Activated T-cell treated with anti-CD3 and anti-CD28 coated beads, Interleukin-2, amount 50 U/mL, for 24 hours (primary cell): Measurements from ENCODE around the gene RCC1.
A peak's percentile ranks its signal among the peaks of the same experiment; 100 is the strongest.
"Not testable (repeated sequence)": the region's sequence is repeated elsewhere in the genome, so short reads cannot be mapped to it uniquely, and the experiment has no call there.

Experiments
- DNase-seq: peaks from one replicate; pipeline ENCODE4 v3.0.0-alpha.2; 2020
- H3K27ac Mint-ChIP-seq: 2 replicates; pipeline ENCODE4 v1.8.0; 2020; ENCODE audit warnings: mild to moderate bottlenecking, mixed read lengths
- H3K27me3 Mint-ChIP-seq: 2 replicates; pipeline ENCODE4 v1.8.0; 2020; ENCODE audit warnings: mixed read lengths
- H3K36me3 Mint-ChIP-seq: 2 replicates; pipeline ENCODE4 v1.8.0; 2020; ENCODE audit warnings: low read depth, mixed read lengths
- H3K4me1 Mint-ChIP-seq: 2 replicates; pipeline ENCODE4 v1.8.0; 2020; ENCODE audit warnings: low read depth, mixed read lengths
- H3K4me3 Mint-ChIP-seq: 2 replicates; pipeline ENCODE4 v1.8.0; 2020; ENCODE audit warnings: mild to moderate bottlenecking, moderate library complexity, mixed read lengths
- H3K9me3 Mint-ChIP-seq: 2 replicates; pipeline ENCODE4 v1.8.0; 2020; ENCODE audit warnings: mixed read lengths

The RCC1 gene, protein sequence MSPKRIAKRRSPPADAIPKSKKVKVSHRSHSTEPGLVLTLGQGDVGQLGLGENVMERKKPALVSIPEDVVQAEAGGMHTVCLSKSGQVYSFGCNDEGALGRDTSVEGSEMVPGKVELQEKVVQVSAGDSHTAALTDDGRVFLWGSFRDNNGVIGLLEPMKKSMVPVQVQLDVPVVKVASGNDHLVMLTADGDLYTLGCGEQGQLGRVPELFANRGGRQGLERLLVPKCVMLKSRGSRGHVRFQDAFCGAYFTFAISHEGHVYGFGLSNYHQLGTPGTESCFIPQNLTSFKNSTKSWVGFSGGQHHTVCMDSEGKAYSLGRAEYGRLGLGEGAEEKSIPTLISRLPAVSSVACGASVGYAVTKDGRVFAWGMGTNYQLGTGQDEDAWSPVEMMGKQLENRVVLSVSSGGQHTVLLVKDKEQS

DNA sequence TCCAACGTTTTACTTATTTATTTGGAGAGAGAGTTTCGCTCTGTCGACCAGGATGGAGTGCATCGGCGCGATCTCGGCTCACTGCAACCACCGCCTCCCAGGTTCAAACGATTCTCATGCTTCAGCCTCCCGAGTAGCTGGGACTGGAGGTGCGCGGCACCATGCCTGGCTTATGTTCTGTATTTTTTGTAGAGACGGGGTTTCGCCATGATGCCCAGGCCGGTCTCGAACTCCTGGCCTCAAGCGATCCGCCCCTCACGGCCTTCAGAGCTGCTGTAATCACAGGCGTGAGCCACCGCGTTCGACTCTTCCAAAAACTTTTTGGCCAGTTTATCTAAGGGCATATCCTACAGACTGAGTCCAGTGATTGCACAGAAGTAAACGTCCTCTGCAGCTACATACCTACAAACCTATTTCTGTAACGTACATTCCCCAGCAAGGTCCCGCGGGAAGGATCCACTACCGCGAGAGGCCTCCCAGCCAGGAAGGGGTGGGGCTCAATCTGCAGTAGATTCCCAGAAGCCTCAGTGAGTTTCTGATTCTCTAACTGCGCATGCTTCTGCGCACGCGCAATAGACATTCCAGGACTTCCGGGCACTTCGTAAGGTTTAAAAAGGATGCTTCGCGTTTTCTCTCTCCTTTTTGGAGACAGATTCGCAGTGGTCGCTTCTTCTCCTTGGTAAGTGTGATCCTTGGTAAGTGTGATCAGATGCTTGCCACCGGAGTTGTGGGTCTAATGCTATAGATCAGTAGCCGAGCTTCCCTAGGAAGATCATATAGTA, at the start of gene RCC1:
Gene RCC1, plus strand, starts transcription at position 638 of the 782 bp plus-strand sequence. CDS start 23,824 bp downstream, outside the sequence.
- peak within 1 kb of the TSS; percentile 96 for H3K4me3 Mint-ChIP-seq
- H3K9me3 Mint-ChIP-seq, result no peaks in the 10 kb centered on the region
- DNase-seq, result peak; percentile 92
- peaks cover 55% of the 10 kb centered on the region for H3K36me3 Mint-ChIP-seq
- H3K4me1 Mint-ChIP-seq, result peaks cover 32% of the 10 kb centered on the region
- peaks cover 2% of the 10 kb centered on the region for H3K27me3 Mint-ChIP-seq
- H3K27ac Mint-ChIP-seq, result peak within 1 kb of the TSS; percentile 100

DNA sequence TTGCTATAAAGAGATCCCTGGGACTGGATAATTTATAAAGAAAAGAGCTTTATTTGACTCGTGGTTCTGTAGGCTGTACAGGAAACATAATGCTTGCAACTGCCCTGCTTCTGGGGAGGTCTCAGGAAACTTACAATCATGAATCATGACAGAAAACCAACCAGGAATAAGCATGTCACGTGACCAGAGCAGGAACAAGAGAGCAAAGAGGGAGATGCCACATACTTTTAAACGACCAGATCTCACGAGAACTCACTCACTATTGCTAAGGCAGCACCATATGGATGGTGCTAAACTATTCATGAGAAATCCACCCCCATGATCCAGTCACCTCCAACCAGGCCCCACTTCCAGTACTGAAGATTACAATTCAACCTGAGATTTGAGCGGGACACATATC, 49.8 kb upstream of the RCC1 start:
- no peak for DNase-seq

DNA sequence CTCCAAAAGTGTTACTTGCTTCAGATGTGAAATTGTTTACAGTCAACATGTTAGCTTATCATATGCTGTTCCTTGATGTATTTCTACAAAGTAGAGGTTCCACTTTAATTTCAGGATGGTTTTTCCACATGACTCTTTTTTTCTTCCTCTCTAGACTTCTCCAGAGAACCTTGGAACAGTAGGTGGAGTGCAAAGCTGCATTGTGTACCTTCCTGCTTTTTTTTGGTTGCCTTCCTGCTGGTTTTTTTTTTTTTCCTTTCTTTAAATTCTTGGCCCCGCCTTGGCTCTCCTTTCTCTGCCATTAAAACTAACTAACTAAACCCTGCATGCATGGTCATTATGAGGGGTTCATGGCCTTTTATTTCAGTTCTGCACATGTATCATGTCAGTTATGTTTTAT, 48.2 kb upstream of the RCC1 start:
- no peak for DNase-seq
- Mint-ChIP-seq H3K27me3 (no peaks in the 10 kb centered on the region), H3K9me3 (no peaks in the 10 kb centered on the region), H3K27ac (no peak overlapping the region), H3K4me1 (peaks cover 19% of the 10 kb centered on the region), H3K36me3 (peaks cover 39% of the 10 kb centered on the region), H3K4me3 (no peak overlapping the region)

More for the DNA sequence above, 49.8 kb upstream of the RCC1 start:
- Mint-ChIP-seq H3K36me3 (peaks cover 36% of the 10 kb centered on the region), H3K27me3 (no peaks in the 10 kb centered on the region), H3K27ac (peak overlapping the region; percentile 67), H3K9me3 (no peaks in the 10 kb centered on the region), H3K4me1 (peaks cover 12% of the 10 kb centered on the region), H3K4me3 (no peak overlapping the region)

DNA sequence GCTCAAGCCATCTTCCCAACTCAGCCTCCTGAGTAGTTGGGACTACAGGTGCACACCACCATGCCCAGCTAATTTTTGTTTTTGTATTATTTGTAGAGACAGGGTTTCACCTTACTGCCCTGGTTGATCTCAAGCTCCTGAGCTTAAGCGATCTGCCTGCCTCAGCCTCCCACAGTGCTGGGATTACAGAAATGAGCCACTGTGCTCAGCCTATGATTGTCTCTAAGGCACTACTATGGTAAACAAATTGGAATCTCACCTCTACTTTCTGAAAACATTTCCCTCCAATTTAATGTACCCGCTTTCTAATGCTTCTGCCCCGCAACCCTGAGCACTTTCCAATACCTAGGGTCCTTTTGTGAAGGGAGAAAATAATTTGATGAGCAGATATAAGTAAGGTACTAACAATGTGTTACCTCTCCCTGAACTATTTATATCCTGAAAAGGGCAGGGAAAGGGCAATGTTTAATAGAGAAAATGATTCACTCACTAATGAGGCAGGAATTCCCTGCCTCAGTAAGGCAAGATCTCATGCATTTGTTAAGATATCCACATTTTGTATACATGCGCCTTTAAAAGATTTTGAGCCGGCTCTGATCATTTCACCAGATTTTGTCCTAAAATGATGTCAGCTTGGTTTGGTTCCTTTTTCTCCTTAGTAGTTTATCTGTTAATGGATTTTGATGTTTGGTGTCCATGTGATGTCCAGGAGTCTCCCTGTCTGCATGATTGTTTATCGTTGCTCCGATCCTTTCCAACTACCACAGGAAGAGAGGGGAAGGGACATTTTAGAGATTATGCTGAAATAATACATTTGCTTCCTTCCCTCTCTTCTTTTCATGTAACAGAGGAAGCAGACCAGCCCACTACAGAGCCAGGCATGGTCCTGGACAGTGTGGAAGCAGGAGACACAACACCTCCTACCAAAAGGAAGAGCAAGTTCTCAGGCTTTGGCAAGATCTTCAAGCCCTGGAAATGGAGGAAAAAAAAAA, 47.3 kb upstream of the RCC1 start:
- H3K27ac Mint-ChIP-seq, result no peak overlapping the region
- H3K36me3 Mint-ChIP-seq, result peaks cover 39% of the 10 kb centered on the region
- no peak overlapping the region for H3K4me3 Mint-ChIP-seq
- no peaks in the 10 kb centered on the region for H3K27me3 Mint-ChIP-seq
- DNase-seq, result no peak
- H3K9me3 Mint-ChIP-seq, result no peaks in the 10 kb centered on the region
- peaks cover 19% of the 10 kb centered on the region for H3K4me1 Mint-ChIP-seq

DNA sequence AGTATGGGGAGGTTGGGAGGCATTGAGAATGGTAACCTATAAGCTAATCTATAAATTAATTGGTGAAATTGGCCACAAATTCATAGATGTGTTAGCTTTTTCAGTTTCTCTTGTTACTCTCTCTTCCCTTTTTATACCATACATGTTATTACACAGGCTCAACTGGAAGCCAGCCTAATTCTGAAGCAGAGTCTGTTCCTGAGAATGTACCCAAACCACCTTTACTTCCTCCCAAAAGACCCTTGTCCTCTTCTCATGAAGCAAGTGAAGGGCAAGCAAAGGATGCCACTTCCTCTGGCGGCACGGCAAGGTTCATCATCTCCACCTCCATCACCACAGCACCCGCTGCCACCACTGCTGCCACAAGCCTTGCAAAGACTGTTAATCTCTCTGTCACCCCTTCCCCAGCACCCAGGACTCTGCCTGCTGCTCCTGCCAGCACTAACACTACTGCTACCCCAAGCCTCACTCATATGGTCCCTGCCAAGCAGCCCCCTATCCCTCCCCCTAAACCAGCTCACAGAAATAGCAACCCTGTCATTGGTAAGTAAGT, 39.5 kb upstream of the RCC1 start:
- Mint-ChIP-seq H3K27ac (peak overlapping the region; percentile 57), H3K9me3 (no peaks in the 10 kb centered on the region), H3K4me1 (peaks cover 10% of the 10 kb centered on the region), H3K36me3 (peaks cover 52% of the 10 kb centered on the region), H3K4me3 (no peak overlapping the region), H3K27me3 (no peaks in the 10 kb centered on the region)
- DNase-seq, result no peak

DNA sequence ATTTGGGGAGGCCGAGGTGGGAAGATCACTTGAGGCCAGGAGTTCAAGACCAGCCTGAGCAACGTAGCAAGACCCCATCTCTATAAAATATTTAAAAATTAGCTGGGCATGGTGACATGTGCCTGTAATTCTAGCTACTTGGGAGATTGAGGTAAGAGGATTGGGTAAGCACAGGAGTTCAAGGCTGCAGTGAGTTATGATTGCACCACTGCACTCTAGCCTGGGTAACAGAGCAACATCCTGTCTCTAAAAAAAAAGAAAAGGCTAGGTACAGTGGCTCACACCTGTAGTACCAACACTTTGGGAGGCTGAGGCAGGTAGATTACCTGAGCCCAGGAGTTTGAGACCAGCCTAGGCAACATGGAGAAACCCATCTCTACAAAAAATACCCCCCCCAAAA, 35.7 kb upstream of the RCC1 start:
- no peak for DNase-seq
- peaks cover 47% of the 10 kb centered on the region for H3K36me3 Mint-ChIP-seq
- no peak overlapping the region for H3K4me3 Mint-ChIP-seq
- H3K27ac Mint-ChIP-seq, result no peak overlapping the region
- H3K27me3 Mint-ChIP-seq, result no peaks in the 10 kb centered on the region
- H3K4me1 Mint-ChIP-seq, result peaks cover 6% of the 10 kb centered on the region
- H3K9me3 Mint-ChIP-seq, result no peaks in the 10 kb centered on the region

DNA sequence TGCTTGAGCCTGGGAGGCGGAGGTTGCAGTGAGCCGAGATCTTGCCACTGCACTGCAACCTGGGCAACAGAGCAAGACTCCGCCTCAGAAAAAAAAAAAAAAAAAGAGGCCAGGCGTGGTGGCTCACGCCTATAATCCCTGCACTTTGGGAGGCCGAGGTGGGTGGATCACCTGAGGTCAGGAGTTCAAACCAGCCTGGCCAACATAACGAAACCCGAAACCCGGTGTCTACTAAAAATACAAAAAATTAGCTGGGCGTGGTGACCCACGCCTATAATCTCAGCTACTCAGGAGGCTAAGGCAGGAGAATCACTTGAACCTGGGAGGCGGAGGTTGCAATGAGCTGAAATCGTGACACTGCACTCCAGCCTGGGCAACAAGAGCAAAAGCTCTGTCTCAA, 26.3 kb upstream of the RCC1 start:
- not testable (repeated sequence) for H3K27me3 Mint-ChIP-seq, H3K4me1 Mint-ChIP-seq, H3K27ac Mint-ChIP-seq, DNase-seq, H3K4me3 Mint-ChIP-seq, H3K9me3 Mint-ChIP-seq
- H3K36me3 Mint-ChIP-seq, result peaks cover 74% of the 10 kb centered on the region

DNA sequence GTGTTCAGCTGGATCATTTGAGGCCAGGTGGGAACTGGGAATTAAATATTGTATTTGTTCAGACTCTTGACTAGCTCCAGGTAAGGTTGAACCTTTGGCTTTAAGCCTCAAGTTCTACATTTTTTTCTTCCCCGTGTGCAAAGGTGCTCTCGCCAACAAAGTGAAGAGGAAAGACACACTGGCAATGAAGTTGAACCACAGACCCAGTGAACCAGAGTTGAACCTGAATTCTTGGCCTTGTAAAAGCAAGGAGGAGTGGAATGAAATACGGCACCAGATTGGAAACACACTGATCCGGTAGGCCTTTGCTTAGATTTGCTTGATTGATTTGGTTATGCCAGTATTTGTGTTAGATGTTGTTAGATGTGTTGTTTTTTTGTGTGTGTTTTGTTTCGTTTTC, 25.5 kb upstream of the RCC1 start:
- H3K9me3 Mint-ChIP-seq, result no peaks in the 10 kb centered on the region
- H3K4me1 Mint-ChIP-seq, result no peaks in the 10 kb centered on the region
- H3K4me3 Mint-ChIP-seq, result no peak overlapping the region
- no peak for DNase-seq
- H3K36me3 Mint-ChIP-seq, result peaks cover 73% of the 10 kb centered on the region
- H3K27me3 Mint-ChIP-seq, result no peaks in the 10 kb centered on the region
- no peak overlapping the region for H3K27ac Mint-ChIP-seq

DNA sequence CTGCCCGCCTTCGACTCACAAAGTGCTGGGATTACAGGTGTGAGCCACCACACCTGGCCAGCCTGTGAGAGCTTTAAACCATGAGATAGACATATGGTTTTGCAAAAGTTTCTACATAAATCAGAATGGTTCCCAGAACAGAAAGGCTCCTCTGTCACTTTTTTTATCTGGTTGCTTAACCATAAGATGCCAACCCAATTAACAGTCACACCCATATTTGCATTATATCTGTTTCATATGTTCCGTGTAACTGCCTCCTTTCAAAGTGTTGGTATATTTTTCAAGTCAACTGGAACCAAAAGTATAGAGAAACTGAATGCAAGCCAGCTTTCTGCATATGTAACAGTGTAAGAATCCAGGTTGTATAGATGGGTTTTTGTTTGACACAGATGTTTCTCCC, 23.7 kb upstream of the RCC1 start:
- Mint-ChIP-seq H3K4me3 (no peak overlapping the region), H3K9me3 (no peaks in the 10 kb centered on the region), H3K4me1 (no peaks in the 10 kb centered on the region), H3K27ac (no peak overlapping the region), H3K36me3 (peaks cover 74% of the 10 kb centered on the region), H3K27me3 (no peaks in the 10 kb centered on the region)
- no peak for DNase-seq

DNA sequence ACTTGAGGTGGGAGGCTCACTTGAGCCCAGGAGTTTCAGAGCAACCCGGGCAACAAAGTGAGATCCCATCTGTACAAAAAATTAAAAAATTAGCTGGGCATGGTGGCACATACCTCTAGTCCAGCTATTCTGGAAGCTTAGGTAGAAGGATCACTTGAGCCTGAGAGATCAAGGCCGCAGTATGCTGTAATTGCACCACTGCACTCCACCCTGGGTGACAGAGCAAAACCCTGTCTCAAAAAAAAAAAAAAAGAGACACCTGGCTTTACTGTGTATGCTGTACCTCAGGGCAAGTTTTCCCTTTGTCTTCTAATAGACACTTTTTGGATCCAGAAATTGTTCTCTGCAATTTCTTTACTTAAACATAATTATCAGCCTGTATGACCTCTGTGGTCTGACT, 23.1 kb upstream of the RCC1 start:
- Mint-ChIP-seq H3K4me3 (no peak overlapping the region), H3K9me3 (no peaks in the 10 kb centered on the region), H3K27ac (no peak overlapping the region), H3K27me3 (no peaks in the 10 kb centered on the region), H3K4me1 (no peaks in the 10 kb centered on the region), H3K36me3 (peaks cover 73% of the 10 kb centered on the region)
- DNase-seq, result no peak

DNA sequence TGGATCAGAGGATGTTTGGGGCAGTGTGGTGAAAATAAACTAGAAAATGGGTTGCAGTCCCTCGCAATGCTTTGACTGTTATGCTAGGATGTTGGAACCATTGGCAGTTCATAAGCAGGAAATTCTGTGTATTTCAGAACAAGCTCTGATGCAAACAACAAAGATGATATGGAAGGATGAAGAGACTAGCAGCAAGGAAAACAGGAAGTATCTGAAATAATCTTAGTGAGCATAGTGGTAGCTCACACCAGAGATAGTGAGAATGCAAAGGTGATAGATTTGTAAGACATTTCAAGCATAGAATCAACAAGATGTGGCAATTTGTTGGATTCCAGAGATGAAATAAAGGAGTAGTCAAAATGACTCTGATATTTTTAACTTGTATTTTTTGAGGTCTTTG, 11.1 kb upstream of the RCC1 start:
- Mint-ChIP-seq H3K27ac (peak overlapping the region; percentile 12), H3K4me3 (no peak overlapping the region), H3K4me1 (peaks cover 8% of the 10 kb centered on the region), H3K27me3 (no peaks in the 10 kb centered on the region), H3K9me3 (no peaks in the 10 kb centered on the region), H3K36me3 (peaks cover 66% of the 10 kb centered on the region)
- DNase-seq, result no peak

DNA sequence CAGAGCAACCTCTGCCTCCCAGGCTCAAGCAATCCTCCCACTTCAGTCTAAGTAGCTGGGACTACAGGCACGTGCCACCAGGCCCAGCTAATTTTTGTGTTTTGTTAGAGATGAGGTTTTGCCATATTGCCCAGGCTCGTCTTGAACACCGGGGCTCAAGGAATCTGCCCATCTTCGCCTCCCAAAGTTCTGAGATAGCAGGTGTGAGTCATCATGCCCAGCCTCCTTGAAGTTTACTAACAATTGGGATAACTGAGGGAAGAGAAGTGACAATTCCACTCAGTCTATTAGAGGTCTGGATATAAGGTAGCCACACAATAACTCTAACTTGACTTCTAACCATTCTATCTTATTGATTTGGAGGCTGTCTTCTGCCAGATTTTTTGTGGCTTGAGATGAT, 6.3 kb upstream of the RCC1 start:
- Mint-ChIP-seq H3K36me3 (peaks cover 37% of the 10 kb centered on the region), H3K27me3 (no peaks in the 10 kb centered on the region)

DNA sequence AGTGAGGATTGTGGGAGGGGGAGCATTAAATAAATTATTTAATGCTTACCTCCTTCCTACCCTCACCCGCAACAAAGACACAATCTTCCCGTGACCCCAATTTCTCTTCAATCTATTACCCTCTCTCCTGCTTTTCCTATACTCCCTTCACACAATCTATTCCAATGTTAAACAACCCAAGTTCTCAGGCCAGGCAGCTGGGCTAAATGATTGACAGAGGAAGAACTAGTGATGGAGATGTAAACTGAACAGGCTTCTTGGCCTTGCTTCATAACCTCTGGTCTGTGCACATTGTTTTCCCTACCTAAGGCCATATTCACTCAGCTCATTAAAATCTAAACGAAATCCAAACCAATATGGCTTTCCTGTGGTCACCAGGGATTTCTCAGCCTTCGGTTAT, 3.9 kb upstream of the RCC1 start:
- H3K36me3 Mint-ChIP-seq, result peaks cover 35% of the 10 kb centered on the region
- no peak for DNase-seq
- no peak overlapping the region for H3K27ac Mint-ChIP-seq
- H3K4me3 Mint-ChIP-seq, result no peak overlapping the region
- peaks cover 12% of the 10 kb centered on the region for H3K4me1 Mint-ChIP-seq
- no peaks in the 10 kb centered on the region for H3K9me3 Mint-ChIP-seq
- H3K27me3 Mint-ChIP-seq, result peaks cover 2% of the 10 kb centered on the region

More for the DNA sequence above, 6.3 kb upstream of the RCC1 start:
- no peak overlapping the region for H3K4me3 Mint-ChIP-seq
- no peaks in the 10 kb centered on the region for H3K9me3 Mint-ChIP-seq
- no peak for DNase-seq
- H3K4me1 Mint-ChIP-seq, result peaks cover 9% of the 10 kb centered on the region
- H3K27ac Mint-ChIP-seq, result no peak overlapping the region

DNA sequence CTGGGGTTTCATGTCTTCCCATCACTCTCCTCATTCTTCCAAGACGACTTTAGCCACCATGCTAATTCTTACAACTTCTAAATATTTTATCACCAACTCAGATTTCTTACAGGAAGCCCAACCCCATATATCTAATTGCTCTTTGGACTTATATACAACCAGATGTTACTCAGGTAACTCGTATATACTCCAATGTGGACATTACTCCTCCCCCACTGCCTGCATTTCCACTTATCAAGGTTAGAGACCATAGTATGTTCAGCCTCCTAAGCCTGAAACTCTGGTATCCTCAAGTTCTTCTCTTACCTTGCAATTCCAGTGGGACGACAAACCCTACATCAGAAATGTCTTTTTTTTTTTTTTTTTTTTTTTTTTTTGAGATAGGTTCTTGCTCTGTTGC, 2.7 kb upstream of the RCC1 start:
- DNase-seq, result no peak
- H3K36me3 Mint-ChIP-seq, result peaks cover 38% of the 10 kb centered on the region
- H3K4me1 Mint-ChIP-seq, result peaks cover 12% of the 10 kb centered on the region
- H3K9me3 Mint-ChIP-seq, result no peaks in the 10 kb centered on the region
- H3K4me3 Mint-ChIP-seq, result no peak overlapping the region
- no peak overlapping the region for H3K27ac Mint-ChIP-seq
- H3K27me3 Mint-ChIP-seq, result peaks cover 2% of the 10 kb centered on the region
